Tibial nerve (tissue), 4 donors: Measurements from ENCODE around the gene GCA.

Experiments used
- EP300 ChIP-seq, 2 donors: sonication (generic); formaldehyde crosslinking; IDR thresholded peaks; one replicate each; pipeline ENCODE4 v1.6.1; 2017; ENCODE audit warnings: antibody characterized with exemption in 2 of 2, mild to moderate bottlenecking in 1 of 2
- POLR2A ChIP-seq, 2 donors: fragments of 450-650 bp; IDR thresholded peaks; one replicate each; pipeline ENCODE4 v1.6.1; 2017; ENCODE audit warnings: antibody characterized with exemption in 2 of 2, mild to moderate bottlenecking in 2 of 2, moderate library complexity in 2 of 2
- TF ChIP-seq, protein P1 (sequence below), 5 experiments: fragments of 200-600 bp in 3 of 5; fragments of 450-650 bp in 2 of 5; sonication (generic) in 3 of 5; IDR thresholded peaks; one replicate each; pipeline ENCODE4 v1.5.1; 2016 to 2019; ENCODE audit warnings: antibody characterized with exemption in 5 of 5, mild to moderate bottlenecking in 3 of 5, moderate library complexity in 2 of 5

DNA sequence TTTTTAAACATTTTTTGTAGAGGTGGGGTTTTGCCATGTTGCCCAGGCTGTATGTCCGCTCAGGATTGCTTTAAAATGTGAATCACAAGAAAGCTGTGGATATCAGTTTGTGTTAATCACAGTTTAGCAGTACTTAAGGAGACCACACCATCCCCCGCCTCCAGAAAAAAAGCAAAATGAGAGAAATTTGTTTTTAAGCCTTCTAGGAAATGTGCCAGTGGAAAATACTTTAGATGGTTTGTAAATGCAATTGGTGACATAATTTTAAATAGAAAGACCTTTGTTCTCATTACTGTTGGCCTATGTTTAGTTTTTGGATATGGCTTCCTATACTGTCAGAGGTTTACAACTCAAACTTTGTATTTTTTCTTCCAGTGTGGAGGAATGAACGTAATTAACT, 27.0 kb downstream of the GCA start:
- TF ChIP-seq, protein P1, sequence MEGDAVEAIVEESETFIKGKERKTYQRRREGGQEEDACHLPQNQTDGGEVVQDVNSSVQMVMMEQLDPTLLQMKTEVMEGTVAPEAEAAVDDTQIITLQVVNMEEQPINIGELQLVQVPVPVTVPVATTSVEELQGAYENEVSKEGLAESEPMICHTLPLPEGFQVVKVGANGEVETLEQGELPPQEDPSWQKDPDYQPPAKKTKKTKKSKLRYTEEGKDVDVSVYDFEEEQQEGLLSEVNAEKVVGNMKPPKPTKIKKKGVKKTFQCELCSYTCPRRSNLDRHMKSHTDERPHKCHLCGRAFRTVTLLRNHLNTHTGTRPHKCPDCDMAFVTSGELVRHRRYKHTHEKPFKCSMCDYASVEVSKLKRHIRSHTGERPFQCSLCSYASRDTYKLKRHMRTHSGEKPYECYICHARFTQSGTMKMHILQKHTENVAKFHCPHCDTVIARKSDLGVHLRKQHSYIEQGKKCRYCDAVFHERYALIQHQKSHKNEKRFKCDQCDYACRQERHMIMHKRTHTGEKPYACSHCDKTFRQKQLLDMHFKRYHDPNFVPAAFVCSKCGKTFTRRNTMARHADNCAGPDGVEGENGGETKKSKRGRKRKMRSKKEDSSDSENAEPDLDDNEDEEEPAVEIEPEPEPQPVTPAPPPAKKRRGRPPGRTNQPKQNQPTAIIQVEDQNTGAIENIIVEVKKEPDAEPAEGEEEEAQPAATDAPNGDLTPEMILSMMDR (IDR thresholded peaks at IDR 0.05): no peak
- no peak for TF ChIP-seq EP300 (IDR thresholded peaks at IDR 0.05)
- TF ChIP-seq POLR2A (IDR thresholded peaks at IDR 0.05): no peak
